Suppressor macrophage (primary cell): Measurements from ENCODE around the gene USH2A.
"Not testable (repeated sequence)": the region's sequence is repeated elsewhere in the genome, so short reads cannot be mapped to it uniquely, and the experiment has no call there.

Experiments used
- DNase-seq, 4 experiments: peaks; one replicate each; pipeline ENCODE4 v3.0.0-alpha.2; 2020 to 2022

The USH2A gene

DNA sequence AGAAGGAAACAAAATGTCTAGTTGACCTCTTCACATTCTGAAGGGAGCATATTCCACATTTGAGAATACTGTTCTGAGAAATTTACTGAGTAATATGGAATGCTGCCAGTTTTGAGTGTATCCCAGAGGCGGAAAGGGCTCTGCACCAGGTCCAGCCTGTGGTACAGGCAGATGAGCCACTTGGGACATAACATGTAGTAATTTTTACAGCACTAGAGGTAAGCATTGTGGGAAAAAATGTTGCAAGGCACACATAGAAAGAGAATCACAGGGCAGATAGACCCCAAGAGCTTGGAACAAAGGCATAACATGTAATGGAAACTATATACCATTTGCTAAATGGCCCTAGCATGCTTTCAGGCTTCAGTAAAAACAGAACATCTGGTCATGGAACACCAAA lies 228.5 kb downstream of the USH2A start:
- no peak for DNase-seq

DNA sequence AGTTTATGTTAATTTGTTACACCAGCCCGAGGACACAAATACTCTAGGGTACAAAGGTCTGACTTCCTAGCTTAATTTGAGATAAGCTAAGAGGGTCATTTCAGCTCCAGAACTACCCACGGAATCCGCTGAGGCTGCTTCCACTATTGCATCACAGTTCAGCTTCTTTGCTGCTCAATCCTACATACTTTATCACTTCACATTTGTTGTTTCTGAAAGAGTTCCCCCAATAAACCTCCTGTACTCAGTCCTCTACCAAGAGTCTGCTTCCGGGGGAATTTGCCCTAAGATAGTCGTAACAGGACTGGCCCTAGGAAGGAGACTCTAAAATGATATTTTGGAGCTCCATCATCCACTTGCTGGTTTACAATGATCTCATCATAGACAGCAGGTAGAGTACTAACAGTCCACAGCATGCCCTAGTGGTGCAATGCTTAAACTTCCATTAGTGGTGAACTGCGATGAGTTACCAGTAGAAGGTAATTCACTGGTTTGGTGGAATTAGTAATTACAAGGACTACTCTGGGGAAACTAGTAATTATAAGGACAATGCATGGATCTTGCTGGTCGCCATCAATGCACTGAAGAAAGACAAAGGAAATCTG lies 229.3 kb downstream of the USH2A start:
- DNase-seq: no peak

DNA sequence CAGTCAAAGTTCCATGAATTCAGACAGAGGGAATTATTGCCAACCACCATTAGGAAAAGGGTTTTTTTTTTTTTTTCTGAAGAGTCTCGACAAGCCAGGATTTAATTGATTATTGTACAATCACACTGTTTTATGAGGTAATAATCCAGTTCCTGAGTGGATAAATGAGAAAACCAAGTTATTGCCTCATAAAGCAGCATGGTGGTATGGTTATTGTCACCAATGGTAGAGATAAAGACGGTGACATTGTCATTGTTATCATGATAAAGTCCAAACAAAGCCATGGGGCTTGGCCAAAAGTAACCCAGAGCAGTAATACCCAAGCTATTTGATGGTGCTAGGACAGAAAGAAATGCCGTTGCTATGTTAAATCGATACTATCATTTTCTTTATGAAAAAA lies 232.8 kb downstream of the USH2A start:
- no peak for DNase-seq

DNA sequence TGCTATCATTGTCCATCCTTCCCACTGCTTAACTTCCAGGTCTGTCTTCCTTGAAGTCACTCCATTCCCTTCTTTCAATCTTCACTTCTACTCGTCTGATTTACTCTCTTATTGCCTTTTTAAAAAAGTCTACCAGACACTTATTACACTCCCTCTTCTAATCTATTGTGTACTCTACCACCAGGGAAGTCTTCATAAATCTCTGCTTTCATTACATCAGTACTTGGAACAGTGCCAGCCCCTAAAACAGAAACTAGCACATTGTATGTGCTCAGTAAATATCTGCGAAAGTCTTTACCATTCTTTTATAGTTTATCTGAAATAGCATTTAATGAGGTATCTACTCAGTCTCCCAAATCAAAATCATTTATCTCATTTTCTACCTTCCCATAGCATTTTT lies 236.4 kb downstream of the USH2A start:
- peak in 1 of 4 experiments; percentile 6 for DNase-seq

DNA sequence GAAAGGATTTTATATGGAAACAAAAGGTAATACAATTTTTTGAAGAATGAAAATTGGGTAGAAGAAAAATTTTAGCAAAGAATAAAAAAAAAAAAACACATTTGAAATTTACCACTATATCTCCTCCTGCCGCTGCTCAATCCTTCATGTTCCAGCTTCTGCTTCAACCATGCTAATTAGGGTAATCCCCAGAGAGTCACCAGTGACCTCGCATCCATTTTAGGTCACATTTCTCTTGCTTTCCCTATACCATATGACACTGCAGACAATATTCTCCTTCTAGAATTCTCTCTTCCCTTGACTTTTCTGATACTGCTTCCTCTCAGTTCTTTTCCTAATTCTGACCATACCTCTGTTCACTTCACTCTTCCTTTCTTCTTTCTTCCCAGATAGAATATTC lies 237.1 kb downstream of the USH2A start:
- no peak for DNase-seq

DNA sequence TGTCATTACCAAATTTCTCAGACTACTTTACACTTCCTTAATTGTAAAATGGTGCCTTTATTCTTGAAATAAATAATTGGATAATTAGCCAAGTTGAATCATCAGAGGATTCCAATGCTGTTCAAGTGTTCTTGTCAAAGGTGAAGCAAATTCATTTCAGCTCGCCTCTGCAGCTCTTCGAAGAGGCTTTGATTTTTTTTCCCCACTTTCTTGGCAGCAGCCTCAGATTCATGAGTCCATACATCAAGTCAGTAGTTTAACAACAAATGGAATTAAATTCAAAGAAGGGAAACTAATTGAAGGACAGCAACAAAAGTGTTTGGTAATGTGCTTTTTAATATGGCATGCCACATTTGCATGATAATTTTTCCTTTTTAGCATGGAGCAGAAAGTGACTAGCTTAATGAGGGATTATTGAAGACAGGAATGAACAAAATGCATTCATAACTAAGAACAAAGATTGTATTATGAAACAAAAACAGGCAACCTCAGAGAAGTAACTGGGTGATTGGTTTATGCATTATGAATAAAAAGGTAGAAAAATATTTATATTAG lies 239.0 kb downstream of the USH2A start:
- DNase-seq: no peak

DNA sequence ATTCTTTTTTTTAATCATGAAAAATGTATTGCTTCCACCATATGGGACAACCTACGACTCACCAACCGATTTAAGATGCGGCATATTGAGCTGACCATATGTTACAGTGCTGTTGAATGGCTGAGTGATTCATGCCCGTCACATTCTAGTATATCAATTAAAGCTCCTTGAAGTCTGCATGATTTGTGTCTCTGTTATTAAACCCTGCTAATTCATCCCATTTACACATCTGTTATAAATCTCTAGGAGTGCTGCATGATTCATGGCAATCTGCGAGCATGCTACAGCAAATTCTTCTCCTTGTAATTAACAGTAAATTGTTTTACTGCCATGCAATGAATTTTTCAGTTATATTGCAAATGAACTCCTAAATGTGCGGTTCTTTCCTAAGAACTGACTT lies 239.8 kb downstream of the USH2A start:
- DNase-seq: no peak

DNA sequence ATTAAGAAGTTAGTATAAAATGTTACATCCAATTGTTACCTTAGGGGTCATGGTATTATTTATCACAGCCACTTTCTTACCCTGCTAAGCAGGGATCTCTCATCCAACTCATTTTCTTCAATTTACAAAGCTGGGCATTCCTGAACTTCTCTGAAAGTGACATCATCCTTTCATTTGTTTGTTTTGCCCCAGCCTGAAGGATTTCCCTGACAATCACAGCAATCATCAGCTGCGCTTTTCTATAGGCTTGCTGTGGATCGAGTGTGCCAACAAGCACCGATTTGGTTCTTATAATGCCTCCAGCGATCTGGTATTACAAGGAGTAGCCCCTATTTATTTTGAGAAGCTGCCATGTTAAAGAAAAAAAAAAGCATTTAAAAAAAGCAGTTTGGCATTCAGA lies 240.2 kb downstream of the USH2A start:
- no peak for DNase-seq

DNA sequence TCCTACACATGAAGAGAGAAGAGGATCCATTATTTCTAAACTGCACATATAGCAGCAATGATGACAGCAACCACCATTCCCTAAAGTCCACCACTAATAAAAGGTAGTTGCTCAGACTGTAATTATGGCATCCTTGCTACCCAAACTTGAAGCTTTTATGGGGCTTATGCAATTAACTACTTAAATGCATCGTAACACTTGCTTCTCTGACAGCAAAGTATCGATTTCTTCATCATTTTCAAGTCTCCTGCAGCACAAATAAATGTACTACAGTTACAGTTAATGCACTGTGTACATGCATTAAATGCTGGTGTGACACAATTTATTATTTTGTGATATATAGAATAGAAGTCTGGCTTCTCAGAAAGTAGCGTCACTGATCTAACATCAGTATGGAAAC lies 241.7 kb downstream of the USH2A start:
- DNase-seq: no peak

DNA sequence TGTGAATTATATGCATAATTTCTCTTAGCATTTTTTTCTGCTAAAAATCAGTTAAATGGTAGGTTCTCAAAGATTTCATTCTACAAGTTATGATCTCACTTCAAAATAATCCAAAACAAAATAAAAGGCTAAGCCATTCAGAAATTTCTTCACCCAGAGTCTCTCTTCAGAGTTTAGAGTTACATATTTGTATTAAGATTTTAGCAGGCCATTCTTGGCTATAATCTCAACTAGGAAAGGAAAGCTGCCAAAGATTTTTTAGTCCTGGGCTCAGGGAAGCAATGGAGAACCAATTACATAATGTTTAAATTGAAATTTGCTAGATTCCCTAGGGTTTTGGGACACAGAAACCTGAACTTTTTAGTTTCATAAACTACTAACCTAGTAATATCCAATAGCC lies 245.0 kb downstream of the USH2A start:
- no peak for DNase-seq

DNA sequence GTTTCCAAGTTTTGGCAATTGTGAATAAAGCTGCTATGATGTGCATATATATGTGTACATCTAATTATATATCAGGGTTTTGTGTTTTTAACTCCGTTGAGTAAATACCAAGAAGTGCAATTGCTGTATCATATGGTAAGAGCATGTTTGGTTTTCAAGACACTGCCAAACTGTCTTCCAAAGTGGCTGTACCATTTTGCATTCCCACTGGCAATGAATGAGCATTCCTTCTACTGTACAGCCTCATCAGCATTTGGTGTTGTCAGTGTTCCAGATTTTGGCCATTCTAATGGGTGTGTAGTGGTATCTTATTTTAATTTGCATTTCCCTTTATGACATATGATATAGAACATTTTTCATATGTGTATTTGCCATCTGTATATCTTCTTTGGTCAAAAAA lies 246.3 kb downstream of the USH2A start:
- no peak for DNase-seq

DNA sequence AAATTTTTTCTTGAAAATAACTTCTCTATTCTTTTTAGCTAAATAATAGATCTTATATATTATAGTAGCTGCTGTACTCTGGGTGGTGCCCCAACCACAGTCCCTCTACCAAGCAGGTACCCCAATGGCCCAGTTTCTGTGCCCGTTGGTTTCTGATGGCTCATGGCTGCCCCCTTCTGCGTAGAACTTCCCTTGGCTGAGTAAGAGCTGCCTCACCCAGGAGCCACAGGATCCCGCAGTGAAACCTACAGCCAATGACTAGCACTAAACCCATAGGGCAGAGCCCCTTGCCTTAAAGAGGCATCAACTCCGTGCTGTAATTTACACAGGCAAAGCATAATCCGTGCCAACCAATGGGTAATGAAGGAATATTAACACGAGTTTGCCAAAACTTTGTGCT lies 247.5 kb downstream of the USH2A start:
- DNase-seq: peak in 1 of 4 experiments; percentile 1

DNA sequence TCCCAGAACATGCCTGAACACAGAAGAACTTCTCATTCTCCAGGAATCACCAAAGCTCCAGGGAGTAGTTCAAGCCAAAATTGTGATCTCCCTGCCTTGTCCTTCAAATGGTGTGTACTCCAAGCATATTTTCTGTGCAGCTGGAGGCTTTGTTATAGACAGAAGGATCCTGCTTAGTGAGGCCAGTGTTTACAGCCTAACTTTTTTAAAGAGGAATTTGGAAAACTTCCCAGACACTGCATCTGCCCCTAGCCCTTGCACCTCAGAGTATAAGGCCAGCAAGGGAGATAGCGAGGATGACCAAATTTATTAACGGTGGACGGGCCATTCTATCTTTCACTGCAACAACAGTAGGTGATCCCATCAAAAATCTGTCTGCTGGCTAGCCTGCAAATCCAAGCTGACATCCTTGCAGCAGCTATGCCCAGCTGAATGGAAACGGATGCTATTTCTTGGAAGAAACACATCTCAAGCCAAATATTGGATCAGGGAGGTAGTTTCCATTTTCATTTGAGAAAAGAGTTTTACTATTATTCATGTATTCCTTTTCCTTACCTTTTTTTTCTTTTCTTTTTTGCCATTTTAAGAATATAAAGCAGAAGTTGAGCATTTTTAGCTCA lies 249.8 kb downstream of the USH2A start:
- DNase-seq: no peak

DNA sequence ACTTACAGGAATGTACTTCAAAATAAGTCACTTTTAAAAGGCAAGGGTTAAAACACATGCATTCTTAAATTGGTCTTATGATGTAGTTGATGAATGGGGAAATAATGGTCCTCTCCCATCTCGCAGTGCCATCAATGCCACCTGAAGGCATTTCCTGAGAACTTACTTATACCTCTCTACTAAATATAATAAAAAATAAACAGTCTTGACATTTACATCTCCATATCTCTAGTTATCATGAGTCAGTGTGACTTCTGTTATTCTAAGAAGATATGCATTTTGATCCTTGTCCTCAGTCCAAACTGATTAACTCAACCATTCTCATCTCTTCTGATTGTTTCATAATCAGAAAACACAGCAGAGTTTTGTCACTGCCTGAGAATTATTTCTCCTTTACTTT lies 253.9 kb downstream of the USH2A start:
- no peak for DNase-seq

DNA sequence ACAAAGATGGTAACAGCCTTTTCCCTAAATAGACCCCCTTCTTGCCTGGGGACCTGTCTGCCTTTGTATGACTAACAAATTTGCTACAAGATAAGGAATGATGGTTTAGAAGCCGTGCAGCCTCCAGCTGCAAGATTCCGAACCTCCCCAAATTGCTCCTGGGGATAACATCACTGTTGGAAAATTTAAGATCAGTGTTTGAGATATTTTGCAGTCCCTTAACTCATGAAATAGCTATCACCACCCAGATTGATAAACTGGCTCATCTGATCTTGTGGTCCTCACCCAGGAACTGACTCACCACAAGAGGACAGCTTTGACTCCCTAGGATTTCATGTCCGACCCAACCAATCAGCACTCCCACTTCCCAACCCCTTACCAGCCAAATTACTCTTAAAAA lies 254.7 kb downstream of the USH2A start:
- no peak for DNase-seq

DNA sequence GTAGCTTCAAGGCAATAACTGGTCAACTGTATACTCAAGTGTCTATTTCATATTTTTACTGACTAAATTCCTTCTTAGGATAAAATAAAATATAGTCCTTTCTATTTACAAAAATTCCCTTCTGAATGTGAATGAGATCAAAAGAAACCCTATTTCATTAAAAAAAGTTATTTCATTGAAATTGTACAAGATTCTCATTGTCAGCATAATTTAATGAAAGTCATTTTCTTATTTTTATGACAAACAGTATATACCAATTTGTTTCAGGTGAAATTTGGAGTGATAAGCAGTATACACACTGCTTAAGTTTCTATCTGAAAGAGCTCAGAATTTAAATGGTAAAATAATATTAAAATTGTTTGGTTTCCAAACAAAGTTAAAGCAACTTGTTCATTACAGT lies 269.2 kb downstream of the USH2A start:
- DNase-seq: no peak

DNA sequence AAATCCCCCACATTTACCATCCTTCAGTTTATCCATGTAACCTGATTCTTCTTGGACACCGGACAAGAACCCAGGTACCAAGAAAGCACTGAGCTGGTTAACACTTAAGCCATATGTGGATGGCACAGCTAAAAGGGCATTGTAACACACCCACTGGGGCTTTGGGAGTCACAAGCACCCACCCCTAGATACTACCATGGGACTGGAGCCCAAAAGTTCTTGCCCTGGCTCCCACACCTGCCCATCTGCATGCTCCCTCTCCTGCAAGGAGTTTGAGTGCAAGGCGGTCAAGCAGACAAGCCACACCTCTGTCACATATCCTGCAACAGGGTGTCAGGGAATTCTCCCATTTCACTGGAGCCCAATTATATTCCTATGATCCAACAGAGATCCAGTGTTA lies 270.1 kb downstream of the USH2A start:
- DNase-seq: no peak

DNA sequence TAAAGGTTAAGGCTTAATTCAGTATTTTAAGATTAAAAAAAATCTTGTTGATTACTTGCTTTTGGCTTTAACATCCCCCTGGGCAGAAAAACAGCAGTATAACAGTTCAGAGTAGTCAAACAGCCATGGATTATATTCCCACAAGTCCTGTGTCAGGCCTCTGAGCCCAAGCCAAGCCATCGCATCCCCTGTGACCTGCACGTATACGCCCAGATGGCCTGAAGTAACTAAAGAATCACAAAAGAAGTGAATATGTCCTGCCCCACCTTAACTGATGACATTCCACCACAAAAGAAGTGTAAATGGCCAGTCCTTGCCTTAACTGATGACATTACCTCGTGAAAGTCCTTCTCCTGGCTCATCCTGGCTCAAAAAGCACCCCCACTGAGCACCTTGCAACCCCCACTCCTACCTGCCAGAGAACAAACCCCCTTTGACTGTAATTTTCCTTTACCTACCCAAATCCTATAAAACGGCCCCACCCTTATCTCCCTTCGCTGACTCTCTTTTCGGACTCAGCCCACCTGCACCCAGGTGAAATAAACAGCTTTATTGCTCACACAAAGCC lies 277.7 kb downstream of the USH2A start:
- DNase-seq: not testable (repeated sequence)

DNA sequence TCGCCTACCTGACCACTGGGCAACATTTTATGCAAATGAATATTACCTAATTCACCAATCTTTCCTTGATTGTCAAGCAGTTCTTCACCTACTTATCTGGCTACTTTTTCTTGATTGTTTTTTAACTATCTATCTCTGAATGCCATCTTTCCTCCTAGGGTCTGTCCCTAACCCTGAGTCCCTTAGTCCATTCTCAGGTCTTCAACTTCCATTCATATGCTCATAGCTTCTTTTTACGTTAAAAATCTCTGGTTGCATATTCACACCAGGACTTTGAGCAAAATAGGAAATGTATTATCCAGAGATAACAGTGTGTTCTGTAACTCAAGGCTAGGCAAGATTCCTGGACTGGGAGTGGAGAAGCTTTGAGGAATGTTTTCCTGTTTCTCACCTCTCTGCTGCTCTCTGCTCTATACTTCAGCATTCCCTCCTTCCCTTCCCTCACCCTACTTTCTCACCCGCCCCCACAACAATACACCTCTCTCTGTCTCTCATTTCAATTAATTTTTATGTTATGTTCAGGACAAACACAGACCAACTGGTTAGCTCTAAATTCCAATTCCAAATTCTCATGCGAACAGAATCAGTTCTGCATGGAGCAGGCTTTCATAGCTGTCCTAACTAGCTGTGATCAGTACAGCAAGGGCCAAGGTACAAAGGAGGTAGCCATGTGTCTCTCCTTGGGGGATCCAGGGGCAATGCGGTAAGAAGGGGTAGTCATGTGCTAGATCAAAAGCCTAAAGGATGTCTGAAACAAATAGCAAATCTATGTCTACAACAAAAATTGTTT lies 278.4 kb downstream of the USH2A start:
- no peak for DNase-seq

DNA sequence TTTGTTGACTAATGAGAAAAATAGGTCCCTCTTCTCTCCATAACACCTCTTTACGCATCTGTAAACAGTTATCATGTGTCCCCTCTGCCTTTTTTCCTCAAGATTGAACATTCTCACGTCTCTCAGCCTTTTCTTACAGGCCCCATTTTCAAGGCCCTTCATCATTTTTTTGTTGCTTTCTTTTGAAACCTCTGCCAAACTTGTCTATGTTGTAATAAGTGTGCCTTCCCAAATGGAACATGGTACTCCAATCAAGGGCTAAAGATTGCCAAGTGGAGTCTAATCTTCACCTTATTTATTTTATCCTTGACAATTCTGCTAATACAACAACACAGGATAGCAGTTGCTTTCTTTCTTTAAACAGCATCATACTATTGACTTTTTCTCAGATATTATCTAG lies 280.3 kb downstream of the USH2A start:
- DNase-seq: no peak

DNA sequence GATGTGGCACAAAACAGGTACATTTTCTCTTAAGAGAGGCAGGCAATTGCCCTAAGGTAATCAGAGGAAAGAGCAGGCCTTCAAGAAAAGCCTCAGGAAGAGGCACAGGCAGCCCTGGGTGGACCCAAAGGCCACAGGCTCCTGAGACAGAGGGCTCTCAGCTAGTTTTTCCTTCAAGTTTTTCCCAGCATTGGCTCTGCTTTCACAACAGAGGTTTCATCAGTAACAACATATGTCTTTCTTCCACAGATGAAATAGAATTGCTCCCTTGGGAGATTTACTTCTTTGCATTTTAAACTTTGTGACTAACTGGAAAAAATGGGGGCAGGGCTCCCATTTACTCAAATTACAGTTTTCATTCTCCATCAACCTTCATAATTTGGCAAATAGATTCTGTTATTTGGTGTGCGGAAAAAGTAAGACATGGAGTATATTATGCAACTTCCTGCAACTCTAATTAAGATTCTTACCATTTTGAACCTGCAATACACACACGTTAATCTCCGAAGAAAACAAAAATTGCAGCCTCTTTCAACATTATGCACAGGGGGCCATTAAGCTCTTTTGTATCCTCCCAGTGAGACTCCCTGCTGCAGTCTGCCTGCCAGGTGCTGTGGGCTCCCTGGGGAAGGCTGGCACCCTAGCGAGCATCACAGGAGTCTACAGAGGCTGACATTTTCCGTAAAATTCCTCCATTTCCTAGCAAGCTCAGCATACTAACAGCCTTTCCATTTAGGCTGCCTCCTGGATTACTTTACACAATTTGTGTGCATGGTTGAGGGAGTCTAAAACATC lies 282.3 kb downstream of the USH2A start:
- DNase-seq: no peak

DNA sequence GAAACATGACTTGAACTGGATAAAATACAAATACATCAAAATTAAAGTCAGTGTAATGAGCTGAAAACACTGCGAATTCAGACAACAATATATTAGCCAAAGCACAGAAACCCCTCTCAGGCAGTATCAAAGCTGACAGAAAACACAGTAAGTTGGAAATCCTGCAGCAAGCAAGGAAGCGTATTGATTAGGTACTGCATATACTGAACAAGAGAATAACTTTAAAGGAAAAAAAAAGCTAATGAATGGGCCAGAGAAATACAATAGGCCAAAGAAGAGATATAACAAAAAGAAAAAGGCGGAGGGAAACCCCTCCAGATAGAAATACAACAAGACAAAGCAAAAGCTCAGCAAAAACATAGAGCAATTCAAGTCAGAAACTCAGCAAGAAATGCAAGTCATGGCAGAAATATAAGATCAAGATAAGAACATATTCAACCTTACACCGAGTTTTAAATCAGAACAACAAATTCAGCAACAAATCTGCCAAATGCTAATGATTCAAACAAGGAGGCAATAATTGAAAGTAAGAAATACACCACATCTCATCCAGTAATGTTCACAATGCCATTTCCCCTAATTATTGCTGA lies 299.0 kb downstream of the USH2A start:
- no peak for DNase-seq
